IMR-90 (cell line): Measurements from ENCODE around the gene CAMTA1. TPM values are rescaled to one million over a fixed set of nuclear protein-coding genes. Genes with fewer than 3 reads are reported as not detected.

ENCODE experiments used
- ATAC-seq: fragments of 200-7000 bp; cut with Tn5 transposase; 2 replicates; pipeline ENCODE4 v1.9.1; 2020; ENCODE audit warnings: low read depth, mild to moderate bottlenecking, moderate library complexity
- BruUV-seq: library from RNA; stranded (reverse); fragments of 400-500 nt; replicated peaks from 2 replicates; lab custom pipeline; 2021; lab: Mats Ljungman, UMichigan
- CTCF ChIA-PET: fragments of 300-600 bp; formaldehyde crosslinking; extraction: SDS; loops from one replicate; lab custom pipeline; 2021; ENCODE audit warnings: antibody characterized with exemption; lab: Yijun Ruan, JAX
- POLR2A ChIA-PET: fragments of 300-600 bp; sonication (Branson Sonifier 250); formaldehyde crosslinking; loops from one replicate; lab custom pipeline; 2022; ENCODE audit warnings: antibody characterized with exemption; ENCODE audit not compliant: unreplicated experiment; lab: Charles Lee
- DNase-seq: peaks from one replicate; pipeline ENCODE4 v3.0.0; 2013
- H2AFZ ChIP-seq: replicated peaks from 2 replicates; pipeline ENCODE3; 2013; ENCODE audit warnings: low read length, mild to moderate bottlenecking; ENCODE audit not compliant: poor library complexity
- H2AK5ac ChIP-seq: 2 replicates; pipeline ENCODE4 v1.6.1; 2013; ENCODE audit warnings: low read depth, low read length, inconsistent platforms
- H2AK9ac ChIP-seq: replicated peaks from 2 replicates; pipeline ENCODE3; 2013; ENCODE audit warnings: mild to moderate bottlenecking, low read depth, low read length, moderate library complexity; ENCODE audit not compliant: poor library complexity
- H2BK120ac ChIP-seq: 2 replicates; pipeline ENCODE4 v1.6.1; 2013; ENCODE audit warnings: low read depth, low read length, inconsistent platforms
- H2BK15ac ChIP-seq: 3 replicates; pipeline ENCODE4 v1.6.1; 2013; ENCODE audit warnings: low read depth, low read length, inconsistent platforms
- H2BK20ac ChIP-seq: 2 replicates; pipeline ENCODE4 v1.6.1; 2013; ENCODE audit warnings: low read depth, mild to moderate bottlenecking, inconsistent platforms, low read length, moderate library complexity
- H2BK5ac ChIP-seq: 2 replicates; pipeline ENCODE4 v1.6.1; 2013; ENCODE audit warnings: mild to moderate bottlenecking, low read depth, low read length, inconsistent platforms; ENCODE audit not compliant: poor library complexity, severe bottlenecking
- H3K14ac ChIP-seq: replicated peaks from 2 replicates; pipeline ENCODE4 v1.6.1; 2013; ENCODE audit warnings: low read depth, low read length, inconsistent platforms
- H3K18ac ChIP-seq: 2 replicates; pipeline ENCODE4 v1.6.1; 2013; ENCODE audit warnings: low read depth, low read length, control low read depth
- H3K23ac ChIP-seq: 2 replicates; pipeline ENCODE4 v1.6.1; 2013; ENCODE audit warnings: low read depth, low read length, inconsistent platforms
- H3K27ac ChIP-seq: 2 replicates; pipeline ENCODE4 v1.5.1; 2013; ENCODE audit warnings: mild to moderate bottlenecking, control low read depth, low read length; ENCODE audit not compliant: insufficient read depth
- H3K27me3 ChIP-seq: 2 replicates; pipeline ENCODE4 v1.6.1; 2013; ENCODE audit warnings: low read length; ENCODE audit not compliant: control insufficient read depth, insufficient read depth
- H3K36me3 ChIP-seq: 2 replicates; pipeline ENCODE4 v1.6.1; 2013; ENCODE audit warnings: low read length, mixed read lengths; ENCODE audit not compliant: control insufficient read depth, insufficient read depth
- H3K4ac ChIP-seq: 2 replicates; pipeline ENCODE4 v1.6.1; 2013; ENCODE audit warnings: low read depth, low read length, inconsistent platforms
- H3K4me1 ChIP-seq: 2 replicates; pipeline ENCODE4 v1.6.1; 2013; ENCODE audit warnings: low read length, mixed read lengths; ENCODE audit not compliant: control insufficient read depth, insufficient read depth
- H3K4me2 ChIP-seq: 2 replicates; pipeline ENCODE4 v1.6.1; 2013; ENCODE audit warnings: low read depth, mild to moderate bottlenecking, control low read depth, low read length, moderate library complexity
- H3K4me3 ChIP-seq: 2 replicates; pipeline ENCODE4 v1.5.1; 2013; ENCODE audit warnings: low read depth, mild to moderate bottlenecking, control low read depth, low read length, moderate library complexity; ENCODE audit not compliant: insufficient read depth
- H3K56ac ChIP-seq: 2 replicates; pipeline ENCODE4 v1.6.1; 2013; ENCODE audit warnings: low read length, inconsistent platforms; ENCODE audit not compliant: insufficient read depth; ENCODE audit errors: extremely low read depth
- H3K79me1 ChIP-seq, 2 experiments: 2 replicates each; pipeline ENCODE4 v1.6.1; 2013; ENCODE audit warnings: low read length in 2 of 2, inconsistent platforms in 1 of 2, low read depth in 1 of 2
- H3K9ac ChIP-seq: 2 replicates; pipeline ENCODE4 v1.6.1; 2013; ENCODE audit warnings: low read depth, low read length, control low read depth
- H3K9me1 ChIP-seq: 2 replicates; pipeline ENCODE4 v1.6.1; 2013; ENCODE audit warnings: low read length, inconsistent platforms; ENCODE audit not compliant: insufficient read depth
- H3K9me3 ChIP-seq: 2 replicates; pipeline ENCODE4 v1.6.1; 2013; ENCODE audit warnings: low read length; ENCODE audit not compliant: control insufficient read depth, insufficient read depth
- H4K20me1 ChIP-seq: 2 replicates; pipeline ENCODE4 v1.6.1; 2013; ENCODE audit warnings: low read length, inconsistent platforms; ENCODE audit not compliant: insufficient read depth
- H4K5ac ChIP-seq: 2 replicates; pipeline ENCODE4 v1.6.1; 2013; ENCODE audit warnings: mild to moderate bottlenecking, low read depth, low read length, control low read depth
- H4K8ac ChIP-seq, 2 experiments: 2 replicates each; pipeline ENCODE4 v1.6.1; 2013; ENCODE audit warnings: low read depth in 2 of 2, low read length in 2 of 2, control low read depth in 1 of 2, inconsistent platforms in 1 of 2
- H4K91ac ChIP-seq: 2 replicates; pipeline ENCODE4 v1.6.1; 2013; ENCODE audit warnings: low read depth, low read length, inconsistent platforms; ENCODE audit not compliant: insufficient read depth
- BHLHE40 ChIP-seq: fragments of 150-350 bp; IDR thresholded peaks from 2 replicates; pipeline ENCODE4 v1.6.1; 2016; ENCODE audit warnings: mild to moderate bottlenecking, low read depth, low read length
- MAFK ChIP-seq: IDR thresholded peaks from 2 replicates; pipeline ENCODE4 v1.6.1; 2012; ENCODE audit warnings: low read depth, low read length, improper control_type of control experiment
- MAZ ChIP-seq: IDR thresholded peaks from 2 replicates; pipeline ENCODE4 v1.6.1; 2012; ENCODE audit warnings: low read depth, mild to moderate bottlenecking, low read length, improper control_type of control experiment, moderate library complexity, borderline replicate concordance
- POLR2A ChIP-seq: IDR thresholded peaks from 2 replicates; pipeline ENCODE4 v1.6.1; 2012; ENCODE audit warnings: mild to moderate bottlenecking, low read depth, low read length
- SMC3 ChIP-seq: fragments of 150-350 bp; IDR thresholded peaks from 2 replicates; pipeline ENCODE4 v1.6.1; 2016; ENCODE audit warnings: low read depth, mild to moderate bottlenecking, antibody characterized with exemption, low read length, moderate library complexity
- WGBS, 2 experiments: methylation state at CpG; one replicate each; pipeline versions ENCODE4 v1.1.5 to v1.1.7; 2013; ENCODE audit warnings: missing lambda C conversion rate in 2 of 2; ENCODE audit not compliant: insufficient read length in 1 of 2; ENCODE audit errors: extremely low coverage in 2 of 2; 5-methylcytosine and 5-hydroxymethylcytosine counted together
- dilution Hi-C: fragments of 300-500 bp; cut with HindIII; formaldehyde crosslinking; loops from one replicate; pipeline ENCODE4 v1.14.3; 2018; ENCODE audit warnings: low sequenced_read_pairs; ENCODE audit not compliant: unreplicated experiment
- in situ Hi-C: fragments of 300-500 bp; cut with MboI; formaldehyde crosslinking; loops from 3 replicates; pipeline ENCODE4 v1.14.3; 2019; ENCODE audit warnings: low sequenced_read_pairs, inconsistent platforms, mixed read lengths
- intact Hi-C: fragments of 100-400 bp; cut with micrococcal nuclease; formaldehyde crosslinking; loops from 2 replicates; pipeline ENCODE4 v1.10.0; 2022
- polyA plus RNA-seq, 3 experiments: library from polyadenylated mRNA; depleted of rRNA; stranded (reverse); fragments of >200 nt; gene quantifications; 2 replicates each; pipeline ENCODE4 v1.2.3, GENCODE V29; 2012; ENCODE audit warnings: low replicate concordance in 1 of 3
- total RNA-seq: library from RNA; depleted of rRNA; stranded (reverse); fragments of >200 nt; gene quantifications from 2 replicates; pipeline ENCODE4 v1.2.3, GENCODE V29; 2012
- TF ChIP-seq, protein P1 (sequence below): fragments of 150-350 bp; IDR thresholded peaks from 2 replicates; pipeline ENCODE4 v1.6.1; 2017; ENCODE audit warnings: mild to moderate bottlenecking, antibody characterized with exemption, low read length, low read depth
- TF ChIP-seq, protein P2 (sequence below): fragments of 150-350 bp; IDR thresholded peaks from 2 replicates; pipeline ENCODE4 v1.6.1; 2016; ENCODE audit warnings: low read depth, mild to moderate bottlenecking, low read length, moderate library complexity, borderline replicate concordance

CAMTA1 gene
- total and polyA plus RNA-seq, 2 of the 4 experiments (the other 2 are of a cell fraction), result 35.5 to 74.3 TPM

DNA sequence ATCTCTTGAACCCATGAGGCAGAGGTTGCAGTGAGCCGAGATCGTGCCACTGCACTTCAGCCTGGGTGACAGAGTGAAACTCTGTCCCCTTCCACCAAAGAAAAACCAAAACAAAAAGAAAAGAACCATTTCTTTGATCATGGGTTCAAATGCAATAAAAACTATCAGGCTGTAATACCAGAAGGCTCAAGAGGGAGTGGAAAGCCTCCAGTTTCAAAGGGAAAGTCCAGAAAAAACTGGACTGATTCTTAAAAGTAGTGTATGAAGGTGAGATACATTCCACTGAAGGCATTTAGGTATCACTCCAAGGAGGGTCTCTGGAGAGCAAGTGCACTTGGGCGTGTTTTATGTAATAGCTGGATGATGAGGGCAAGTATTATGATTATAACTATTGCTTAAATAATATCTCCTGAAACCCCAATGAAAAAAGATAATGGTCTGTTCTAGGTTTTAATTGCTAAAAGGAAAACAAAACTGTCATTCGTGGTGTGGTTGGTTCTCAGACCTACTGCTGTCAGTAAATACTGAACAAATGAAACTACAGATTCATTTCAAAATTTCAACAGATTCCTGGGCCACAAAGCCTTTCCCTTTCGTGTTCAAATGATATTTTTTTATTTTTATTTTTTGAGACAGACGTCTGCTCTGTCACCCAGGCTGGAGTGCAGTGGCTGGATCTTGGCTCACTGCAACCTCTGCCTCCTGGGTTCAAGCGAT is 6.0 kb upstream of the CAMTA1 start:
- intact Hi-C loops, result no loop called here
- Histone ChIP-seq H2AFZ (no peak overlapping the region), H2AK5ac (no peak overlapping the region), H4K91ac (no peak overlapping the region), H3K4ac (no peak overlapping the region), H3K36me3 (no peaks in the 10 kb centered on the region), H2BK20ac (no peak overlapping the region), H3K9ac (no peak overlapping the region), H4K5ac (no peak overlapping the region), H3K4me1 (no peaks in the 10 kb centered on the region; the same call in 1 of the 2 replicates), H3K23ac (no peak overlapping the region), H4K20me1 (no peaks in the 10 kb centered on the region), H3K79me1 (peaks cover 3% of the 10 kb centered on the region in 2 experiments; a peak in 3 of 4 replicates), H3K56ac (no peak overlapping the region), H4K8ac (no peak overlapping the region), H3K9me1 (no peaks in the 10 kb centered on the region), H3K4me3 (no peak overlapping the region), H2BK5ac (no peak overlapping the region), H2BK120ac (no peak overlapping the region), H2BK15ac (no peak overlapping the region), H3K14ac (no peak overlapping the region), H2AK9ac (no peak overlapping the region), H3K4me2 (no peak overlapping the region), H3K27ac (no peak overlapping the region), H3K18ac (no peak overlapping the region), H3K27me3 (no peaks in the 10 kb centered on the region), H3K9me3 (peaks cover 5% of the 10 kb centered on the region)
- 83% methylated on average over 1 of the region's 7 CpGs; no CpG with 5 or more reads in 1 of the 2 experiments for WGBS, 2 experiments
- CTCF ChIA-PET, result interaction anchor here (0.5 kb wide), 1 partner anchor 26 kb away, joined by 3 read pairs; no protein-coding TSS in a partner anchor
- POLR2A ChIA-PET, result no interaction called here
- DNase-seq (no peak), ATAC-seq (no peak)
- TF ChIP-seq POLR2A, result no peak
- no peak for TF ChIP-seq BHLHE40
- TF ChIP-seq MAZ, result no peak
- TF ChIP-seq MAFK, result no peak
- TF ChIP-seq SMC3, result no peak
- TF ChIP-seq, protein P1, sequence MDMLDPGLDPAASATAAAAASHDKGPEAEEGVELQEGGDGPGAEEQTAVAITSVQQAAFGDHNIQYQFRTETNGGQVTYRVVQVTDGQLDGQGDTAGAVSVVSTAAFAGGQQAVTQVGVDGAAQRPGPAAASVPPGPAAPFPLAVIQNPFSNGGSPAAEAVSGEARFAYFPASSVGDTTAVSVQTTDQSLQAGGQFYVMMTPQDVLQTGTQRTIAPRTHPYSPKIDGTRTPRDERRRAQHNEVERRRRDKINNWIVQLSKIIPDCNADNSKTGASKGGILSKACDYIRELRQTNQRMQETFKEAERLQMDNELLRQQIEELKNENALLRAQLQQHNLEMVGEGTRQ, result no peak
- TF ChIP-seq, protein P2, sequence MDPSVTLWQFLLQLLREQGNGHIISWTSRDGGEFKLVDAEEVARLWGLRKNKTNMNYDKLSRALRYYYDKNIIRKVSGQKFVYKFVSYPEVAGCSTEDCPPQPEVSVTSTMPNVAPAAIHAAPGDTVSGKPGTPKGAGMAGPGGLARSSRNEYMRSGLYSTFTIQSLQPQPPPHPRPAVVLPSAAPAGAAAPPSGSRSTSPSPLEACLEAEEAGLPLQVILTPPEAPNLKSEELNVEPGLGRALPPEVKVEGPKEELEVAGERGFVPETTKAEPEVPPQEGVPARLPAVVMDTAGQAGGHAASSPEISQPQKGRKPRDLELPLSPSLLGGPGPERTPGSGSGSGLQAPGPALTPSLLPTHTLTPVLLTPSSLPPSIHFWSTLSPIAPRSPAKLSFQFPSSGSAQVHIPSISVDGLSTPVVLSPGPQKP, result no peak
- dilution Hi-C loops, result no loop called here
- no TSS peak for BruUV-seq
- in situ Hi-C loops, result no loop called here
